LNCAP (cell line): Measurements from ENCODE around the gene SERPINE1.

ENCODE experiments used
- TF ChIP-seq, protein P1 (sequence below): fragments of 450-650 bp; IDR thresholded peaks from 2 replicates; pipeline ENCODE4 v1.5.1; 2017; ENCODE audit warnings: mild to moderate bottlenecking

Gene SERPINE1

GRCh38 chr7:101134399-101134980 lies 7.6 kb downstream of the SERPINE1 start:
- TF ChIP-seq, protein P1, sequence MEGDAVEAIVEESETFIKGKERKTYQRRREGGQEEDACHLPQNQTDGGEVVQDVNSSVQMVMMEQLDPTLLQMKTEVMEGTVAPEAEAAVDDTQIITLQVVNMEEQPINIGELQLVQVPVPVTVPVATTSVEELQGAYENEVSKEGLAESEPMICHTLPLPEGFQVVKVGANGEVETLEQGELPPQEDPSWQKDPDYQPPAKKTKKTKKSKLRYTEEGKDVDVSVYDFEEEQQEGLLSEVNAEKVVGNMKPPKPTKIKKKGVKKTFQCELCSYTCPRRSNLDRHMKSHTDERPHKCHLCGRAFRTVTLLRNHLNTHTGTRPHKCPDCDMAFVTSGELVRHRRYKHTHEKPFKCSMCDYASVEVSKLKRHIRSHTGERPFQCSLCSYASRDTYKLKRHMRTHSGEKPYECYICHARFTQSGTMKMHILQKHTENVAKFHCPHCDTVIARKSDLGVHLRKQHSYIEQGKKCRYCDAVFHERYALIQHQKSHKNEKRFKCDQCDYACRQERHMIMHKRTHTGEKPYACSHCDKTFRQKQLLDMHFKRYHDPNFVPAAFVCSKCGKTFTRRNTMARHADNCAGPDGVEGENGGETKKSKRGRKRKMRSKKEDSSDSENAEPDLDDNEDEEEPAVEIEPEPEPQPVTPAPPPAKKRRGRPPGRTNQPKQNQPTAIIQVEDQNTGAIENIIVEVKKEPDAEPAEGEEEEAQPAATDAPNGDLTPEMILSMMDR = no peak

DNA sequence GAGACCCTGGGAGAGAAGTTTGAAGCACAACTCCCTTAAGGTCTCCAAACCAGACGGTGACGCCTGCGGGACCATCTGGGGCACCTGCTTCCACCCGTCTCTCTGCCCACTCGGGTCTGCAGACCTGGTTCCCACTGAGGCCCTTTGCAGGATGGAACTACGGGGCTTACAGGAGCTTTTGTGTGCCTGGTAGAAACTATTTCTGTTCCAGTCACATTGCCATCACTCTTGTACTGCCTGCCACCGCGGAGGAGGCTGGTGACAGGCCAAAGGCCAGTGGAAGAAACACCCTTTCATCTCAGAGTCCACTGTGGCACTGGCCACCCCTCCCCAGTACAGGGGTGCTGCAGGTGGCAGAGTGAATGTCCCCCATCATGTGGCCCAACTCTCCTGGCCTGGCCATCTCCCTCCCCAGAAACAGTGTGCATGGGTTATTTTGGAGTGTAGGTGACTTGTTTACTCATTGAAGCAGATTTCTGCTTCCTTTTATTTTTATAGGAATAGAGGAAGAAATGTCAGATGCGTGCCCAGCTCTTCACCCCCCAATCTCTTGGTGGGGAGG lies 10.8 kb downstream of the SERPINE1 start:
- TF ChIP-seq, protein P1 = no peak

- TF ChIP-seq, protein P1 = peak; percentile 92
These were observed 11.4 kb downstream of the SERPINE1 start for GRCh38 chr7:101138213-101138870.

DNA sequence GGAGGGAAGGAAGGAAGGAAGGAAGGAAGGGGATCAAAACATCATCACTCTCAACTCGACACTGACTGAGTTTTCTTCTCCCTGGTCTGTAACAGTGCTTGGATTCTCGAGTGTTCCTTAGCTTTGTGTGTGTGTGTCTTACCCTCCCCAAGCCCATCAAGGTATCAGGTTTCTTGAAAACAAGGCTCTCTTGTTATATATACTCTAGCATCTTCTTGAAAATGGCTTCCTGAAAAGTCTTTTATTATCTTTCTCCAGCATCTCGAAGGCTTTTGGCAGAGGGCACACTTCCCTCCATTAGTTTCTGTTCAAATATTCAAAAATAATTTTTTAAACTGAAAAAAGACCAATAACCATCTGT lies 13.4 kb downstream of the SERPINE1 start:
- TF ChIP-seq, protein P1 = no peak

DNA sequence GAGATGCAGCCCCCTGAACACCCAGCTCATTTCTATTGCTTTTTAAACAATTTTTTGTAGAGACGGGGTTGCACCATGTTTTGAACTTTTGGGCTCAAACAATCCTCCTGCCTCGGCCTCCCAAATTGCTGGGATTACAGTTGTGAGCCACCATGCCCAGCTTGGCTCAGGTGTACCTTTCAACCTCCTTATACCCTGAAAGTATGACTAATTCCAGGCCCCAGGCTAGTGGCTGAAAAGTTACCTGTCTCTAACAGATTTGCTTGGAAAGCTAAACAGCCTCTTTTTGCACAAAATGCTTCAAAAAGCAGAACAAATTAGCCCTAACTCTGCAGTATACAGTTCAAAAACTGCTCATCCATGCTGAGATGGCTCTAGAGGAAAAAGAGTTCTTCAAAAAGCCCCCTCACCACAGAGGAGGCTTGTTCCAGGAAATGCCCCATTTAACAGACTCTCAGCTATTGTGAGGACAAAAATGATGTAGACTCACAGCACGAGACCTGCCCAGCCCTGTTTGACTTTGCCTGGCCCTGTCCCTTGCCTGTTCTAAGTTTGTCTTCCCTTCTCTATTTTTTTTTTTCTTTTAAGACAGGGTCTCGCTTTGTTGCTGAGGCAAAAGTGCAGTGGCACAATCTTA lies 14.0 kb downstream of the SERPINE1 start:
- TF ChIP-seq, protein P1 = no peak

GRCh38 chr7:101151908-101152651 lies 25.2 kb downstream of the SERPINE1 start:
- TF ChIP-seq, protein P1 = no peak

DNA sequence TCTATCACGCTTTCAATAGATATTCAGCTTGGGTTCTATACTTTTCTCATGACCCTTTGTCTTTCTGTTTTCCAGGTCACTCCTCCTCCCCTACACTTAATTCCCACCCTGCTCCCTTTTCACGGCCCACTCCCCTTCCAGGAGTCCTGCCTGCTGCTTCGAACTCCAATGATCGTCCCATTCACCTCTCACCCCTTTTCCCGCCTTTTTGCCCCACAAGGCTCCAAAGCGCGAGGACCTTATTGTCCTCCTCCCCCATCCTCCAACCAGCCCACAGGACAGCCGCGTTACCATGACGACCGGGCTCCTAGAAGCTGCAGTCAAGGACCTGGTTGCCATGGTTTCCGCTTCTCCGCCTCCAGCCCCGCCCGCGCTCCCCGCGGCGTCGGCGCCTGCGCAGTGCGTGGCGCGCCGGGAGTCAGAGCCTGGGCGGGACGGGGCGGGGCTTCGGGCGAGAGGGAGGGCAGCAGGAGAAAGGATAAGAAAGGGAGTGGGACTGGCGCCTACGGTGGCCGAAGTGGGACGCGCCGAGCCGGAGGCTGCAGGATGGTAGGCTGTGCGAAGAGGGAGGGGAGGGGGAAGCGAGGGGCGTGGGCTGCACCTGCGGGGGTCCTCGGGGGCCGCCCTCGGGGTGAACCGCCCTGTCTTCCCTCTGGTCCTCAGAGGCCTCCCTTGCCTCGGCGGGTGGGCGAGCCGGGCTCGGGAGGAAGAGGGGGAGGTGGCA lies 27.2 kb downstream of the SERPINE1 start, which contains the start of gene AP1S1:
TSS of gene AP1S1 (plus strand) at position 508 of the 724 bp plus-strand sequence. CDS start at position 547, 39 bp downstream.
- TF ChIP-seq, protein P1 = no peak
